Measurements from ENCODE around the gene PRELID2.

PRELID2 gene

DNA sequence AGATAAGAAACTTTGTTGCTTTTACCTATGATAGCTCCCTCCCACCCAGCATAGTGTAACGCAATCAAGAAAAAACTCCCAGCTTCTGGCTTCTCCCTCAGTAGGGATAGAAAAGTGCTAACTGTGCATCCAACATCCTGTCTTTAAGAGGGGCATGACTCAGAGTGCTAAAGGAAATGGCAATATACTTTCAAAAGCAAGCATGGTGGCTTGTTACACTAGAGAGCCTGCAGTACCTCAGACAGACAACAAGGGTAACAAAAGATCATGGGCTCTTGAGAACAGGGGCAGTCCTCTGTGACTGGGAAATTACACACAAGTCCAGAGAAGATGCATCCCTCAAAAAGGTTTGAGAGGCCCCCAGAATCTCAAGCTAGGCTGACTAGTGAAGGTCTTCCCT, 37.8 kb downstream of the PRELID2 start:
- DNase-seq (ENCODE audit: low read depth, low spot score) = no peak
- H3K9me3 ChIP-seq (ENCODE audit: low read depth, low read length) = no peaks in the 10 kb centered on the region
- TF ChIP-seq POLR2AphosphoS5 (IDR thresholded peaks at IDR 0.05; ENCODE audit: borderline replicate concordance, low read depth, low read length) (no peak), EZH2 (IDR thresholded peaks at IDR 0.05) (no peak), FOXP2 (optimal IDR thresholded peaks at IDR 0.05; ENCODE audit: control extremely low read depth, extremely low read length, insufficient read depth) (no peak)
- no peak overlapping the region for H3K9ac ChIP-seq (ENCODE audit: insufficient read length)
- H3K36me3 ChIP-seq (ENCODE audit: insufficient read depth, low read length) = no peaks in the 10 kb centered on the region
- no peak overlapping the region for H3K27ac ChIP-seq
- no peak overlapping the region for H3K4me3 ChIP-seq

- TF ChIP-seq EZH2 (IDR thresholded peaks at IDR 0.05) (no peak), POLR2AphosphoS5 (IDR thresholded peaks at IDR 0.05; ENCODE audit: borderline replicate concordance, low read depth, low read length) (no peak), FOXP2 (optimal IDR thresholded peaks at IDR 0.05; ENCODE audit: control extremely low read depth, extremely low read length, insufficient read depth) (no peak)
- no peaks in the 10 kb centered on the region for H3K36me3 ChIP-seq (ENCODE audit: insufficient read depth, low read length)
- DNase-seq (ENCODE audit: low read depth, low spot score) = no peak
Observed at GRCh38 chr5:145796318-145796717, 38.8 kb downstream of the PRELID2 start.

DNA sequence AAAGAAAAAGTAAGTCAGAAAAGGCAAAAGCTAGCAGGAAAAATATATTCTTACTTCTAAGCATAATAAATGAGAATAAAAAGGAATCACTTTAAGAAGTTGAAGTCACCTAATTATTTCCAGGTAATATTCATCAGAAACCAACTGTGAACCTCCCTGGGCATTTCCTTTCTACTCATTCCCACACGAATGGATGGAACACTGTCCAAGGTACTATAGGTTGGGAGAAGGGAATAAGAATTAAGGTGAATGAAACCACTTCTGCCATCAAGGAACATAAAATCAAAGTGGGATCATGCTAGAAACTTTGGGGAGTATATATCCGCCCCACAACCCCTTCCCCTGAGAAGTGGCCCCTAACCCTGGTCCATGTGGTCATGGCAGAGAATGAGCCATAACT, 41.6 kb downstream of the PRELID2 start:
- Histone ChIP-seq H3K4me3 (no peak overlapping the region), H3K9ac (ENCODE audit: insufficient read length) (no peak overlapping the region), H3K27ac (no peak overlapping the region), H3K36me3 (ENCODE audit: insufficient read depth, low read length) (no peaks in the 10 kb centered on the region), H3K9me3 (ENCODE audit: low read depth, low read length) (no peaks in the 10 kb centered on the region)
- TF ChIP-seq POLR2AphosphoS5 (IDR thresholded peaks at IDR 0.05; ENCODE audit: borderline replicate concordance, low read depth, low read length) = no peak
- no peak for TF ChIP-seq EZH2 (IDR thresholded peaks at IDR 0.05)
- no peak for TF ChIP-seq FOXP2 (optimal IDR thresholded peaks at IDR 0.05; ENCODE audit: control extremely low read depth, extremely low read length, insufficient read depth)
- no peak for DNase-seq (ENCODE audit: low read depth, low spot score)

More at GRCh38 chr5:145796318-145796717, 38.8 kb downstream of the PRELID2 start:
- H3K9ac ChIP-seq (ENCODE audit: insufficient read length) = no peak overlapping the region
- H3K27ac ChIP-seq = no peak overlapping the region
- H3K4me3 ChIP-seq = no peak overlapping the region
- no peaks in the 10 kb centered on the region for H3K9me3 ChIP-seq (ENCODE audit: low read depth, low read length)

DNA sequence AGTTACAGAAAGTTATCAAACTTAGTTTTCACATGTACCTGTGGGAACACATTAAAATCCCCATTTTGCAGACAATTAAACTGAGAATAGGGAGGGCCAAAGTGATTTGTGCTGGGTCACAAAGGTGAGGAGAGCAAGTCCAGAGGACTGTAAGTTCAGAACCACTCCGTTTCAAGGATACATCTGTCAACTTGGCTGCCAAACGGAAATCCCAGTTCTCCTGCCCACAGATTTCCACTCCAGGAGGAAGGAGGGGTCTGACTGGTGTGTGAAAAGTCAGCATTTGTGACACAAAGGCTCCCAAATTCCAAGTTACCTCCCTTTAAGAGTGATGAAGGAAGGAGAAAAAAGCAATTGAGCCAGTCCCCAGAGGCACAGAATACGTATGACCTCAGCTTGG, 42.3 kb downstream of the PRELID2 start:
- TF ChIP-seq POLR2AphosphoS5 (IDR thresholded peaks at IDR 0.05; ENCODE audit: borderline replicate concordance, low read depth, low read length) (no peak), EZH2 (IDR thresholded peaks at IDR 0.05) (no peak), FOXP2 (optimal IDR thresholded peaks at IDR 0.05; ENCODE audit: control extremely low read depth, extremely low read length, insufficient read depth) (no peak)
- Histone ChIP-seq H3K9me3 (ENCODE audit: low read depth, low read length) (no peaks in the 10 kb centered on the region), H3K4me3 (no peak overlapping the region), H3K9ac (ENCODE audit: insufficient read length) (no peak overlapping the region), H3K27ac (no peak overlapping the region), H3K36me3 (ENCODE audit: insufficient read depth, low read length) (no peaks in the 10 kb centered on the region)
- no peak for DNase-seq (ENCODE audit: low read depth, low spot score)

- DNase-seq (ENCODE audit: low read depth, low spot score) = no peak
- TF ChIP-seq POLR2AphosphoS5 (IDR thresholded peaks at IDR 0.05; ENCODE audit: borderline replicate concordance, low read depth, low read length) (no peak), FOXP2 (optimal IDR thresholded peaks at IDR 0.05; ENCODE audit: control extremely low read depth, extremely low read length, insufficient read depth) (no peak), EZH2 (IDR thresholded peaks at IDR 0.05) (no peak)
- Histone ChIP-seq H3K27ac (no peak overlapping the region), H3K36me3 (ENCODE audit: insufficient read depth, low read length) (no peaks in the 10 kb centered on the region), H3K4me3 (no peak overlapping the region), H3K9ac (ENCODE audit: insufficient read length) (no peak overlapping the region), H3K9me3 (ENCODE audit: low read depth, low read length) (no peaks in the 10 kb centered on the region)
Observed at GRCh38 chr5:145791866-145792265, 43.3 kb downstream of the PRELID2 start.

DNA sequence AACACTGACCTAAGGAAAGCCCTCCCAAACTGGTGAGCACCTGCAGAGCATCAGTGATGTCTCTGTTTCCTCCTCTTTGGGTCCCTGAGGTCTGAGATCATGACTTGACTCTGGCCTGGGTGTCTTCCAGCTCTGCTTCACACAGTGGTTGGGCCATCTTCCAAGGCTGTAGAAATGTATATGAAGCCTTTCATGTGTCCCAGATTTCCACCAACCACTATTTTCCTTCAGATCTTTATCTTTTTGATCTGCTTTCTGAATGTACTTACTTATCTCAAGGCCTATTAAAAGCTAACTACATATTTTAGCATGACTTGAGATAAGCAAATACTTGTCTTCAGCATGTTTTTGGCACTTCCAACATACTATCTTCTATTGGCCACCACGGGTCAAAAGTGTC, 47.1 kb downstream of the PRELID2 start:
- TF ChIP-seq POLR2AphosphoS5 (IDR thresholded peaks at IDR 0.05; ENCODE audit: borderline replicate concordance, low read depth, low read length) (no peak), EZH2 (IDR thresholded peaks at IDR 0.05) (no peak)
- DNase-seq (ENCODE audit: low read depth, low spot score) = no peak
- Histone ChIP-seq H3K4me3 (no peak overlapping the region), H3K27ac (no peak overlapping the region), H3K36me3 (ENCODE audit: insufficient read depth, low read length) (no peaks in the 10 kb centered on the region), H3K9me3 (ENCODE audit: low read depth, low read length) (no peaks in the 10 kb centered on the region), H3K9ac (ENCODE audit: insufficient read length) (no peak overlapping the region)

DNA sequence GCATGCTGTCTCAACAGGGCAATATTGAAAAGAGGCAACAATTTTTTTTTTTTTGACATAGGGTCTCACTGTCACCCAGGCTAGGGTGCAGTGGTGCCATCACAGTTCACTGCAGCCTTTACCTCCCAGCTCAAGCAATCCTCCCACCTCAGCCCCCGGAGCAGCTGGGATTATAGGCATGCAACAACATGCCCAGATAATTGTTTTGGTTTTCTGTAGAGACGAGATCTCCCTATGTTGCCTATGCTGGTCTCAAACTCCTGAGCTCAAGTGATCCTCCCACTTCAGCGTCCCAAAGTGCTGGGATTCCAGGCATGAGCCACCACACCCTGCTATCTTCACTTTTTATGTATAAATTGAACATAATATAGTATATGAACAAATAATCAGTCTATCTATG, 47.6 kb downstream of the PRELID2 start:
- DNase-seq (ENCODE audit: low read depth, low spot score) = no peak
- H3K9ac ChIP-seq (ENCODE audit: insufficient read length) = no peak overlapping the region
- H3K36me3 ChIP-seq (ENCODE audit: insufficient read depth, low read length) = no peaks in the 10 kb centered on the region
- no peak overlapping the region for H3K4me3 ChIP-seq
- H3K27ac ChIP-seq = no peak overlapping the region
- TF ChIP-seq EZH2 (IDR thresholded peaks at IDR 0.05) (no peak), POLR2AphosphoS5 (IDR thresholded peaks at IDR 0.05; ENCODE audit: borderline replicate concordance, low read depth, low read length) (no peak), FOXP2 (optimal IDR thresholded peaks at IDR 0.05; ENCODE audit: control extremely low read depth, extremely low read length, insufficient read depth) (no peak)
- H3K9me3 ChIP-seq (ENCODE audit: low read depth, low read length) = no peaks in the 10 kb centered on the region

DNA sequence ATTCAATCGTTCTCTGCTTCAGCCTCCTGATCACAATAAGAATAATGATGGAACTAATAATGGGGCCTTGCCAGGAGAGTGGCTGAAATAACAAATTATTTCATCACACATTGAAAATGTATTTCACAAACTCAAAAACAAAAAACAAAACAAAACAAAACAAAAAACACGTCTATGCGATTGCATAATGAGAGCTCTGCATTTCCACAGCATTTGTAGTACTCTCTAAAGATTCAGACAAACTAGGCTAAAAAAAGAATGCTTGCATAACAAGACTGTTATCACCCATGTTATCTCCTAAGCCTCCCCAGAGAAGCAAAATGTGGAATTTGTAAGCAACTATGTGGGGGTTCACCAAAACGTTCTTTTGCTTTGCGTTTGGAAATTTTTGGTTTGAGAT, 48.1 kb downstream of the PRELID2 start:
- no peak overlapping the region for H3K4me3 ChIP-seq
- H3K9me3 ChIP-seq (ENCODE audit: low read depth, low read length) = no peaks in the 10 kb centered on the region
- no peak for TF ChIP-seq EZH2 (IDR thresholded peaks at IDR 0.05)
- TF ChIP-seq POLR2AphosphoS5 (IDR thresholded peaks at IDR 0.05; ENCODE audit: borderline replicate concordance, low read depth, low read length) = no peak
- TF ChIP-seq FOXP2 (optimal IDR thresholded peaks at IDR 0.05; ENCODE audit: control extremely low read depth, extremely low read length, insufficient read depth) = no peak
- no peak overlapping the region for H3K27ac ChIP-seq
- no peak for DNase-seq (ENCODE audit: low read depth, low spot score)
- H3K36me3 ChIP-seq (ENCODE audit: insufficient read depth, low read length) = no peaks in the 10 kb centered on the region
- H3K9ac ChIP-seq (ENCODE audit: insufficient read length) = no peak overlapping the region

DNA sequence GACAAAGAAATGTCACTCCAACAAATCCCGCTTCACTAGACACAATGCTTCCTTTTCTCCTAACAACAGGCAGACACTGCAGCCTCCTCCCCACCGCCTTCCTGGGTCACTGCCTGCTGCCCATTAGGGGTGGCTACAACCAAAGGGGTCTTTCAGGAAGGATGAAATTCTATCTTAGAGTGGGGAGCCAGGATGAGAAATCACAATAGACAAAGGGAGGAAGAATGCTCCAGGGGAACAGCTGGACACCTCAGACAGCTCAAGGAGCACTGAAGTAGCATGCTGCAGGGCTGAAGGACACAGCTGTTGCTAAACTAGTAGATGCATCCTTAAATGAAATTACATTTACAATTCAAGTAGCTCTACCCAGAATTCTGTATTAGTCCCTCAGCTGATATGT, 54.2 kb downstream of the PRELID2 start:
- TF ChIP-seq EZH2 (IDR thresholded peaks at IDR 0.05) = no peak
- no peak for TF ChIP-seq POLR2AphosphoS5 (IDR thresholded peaks at IDR 0.05; ENCODE audit: borderline replicate concordance, low read depth, low read length)
- DNase-seq (ENCODE audit: low read depth, low spot score) = no peak
- Histone ChIP-seq H3K9me3 (ENCODE audit: low read depth, low read length) (no peaks in the 10 kb centered on the region), H3K36me3 (ENCODE audit: insufficient read depth, low read length) (no peaks in the 10 kb centered on the region), H3K4me3 (no peak overlapping the region), H3K9ac (ENCODE audit: insufficient read length) (no peak overlapping the region), H3K27ac (no peak overlapping the region)

All from SK-N-MC (cell line).